BJ (cell line): ENCODE measurements around the gene ARL5C. TPM values are rescaled to one million over a fixed set of nuclear protein-coding genes. Genes with fewer than 3 reads are reported as not detected.

Experiments used
- CTCF ChIA-PET: fragments of 350-600 bp; formaldehyde crosslinking; extraction: SDS; loops from one replicate; lab custom pipeline; 2021; ENCODE audit warnings: antibody characterized with exemption, inconsistent platforms; lab: Yijun Ruan, JAX
- POLR2A ChIA-PET: fragments of 300-600 bp; sonication (Branson Sonifier 250); formaldehyde crosslinking; extraction: SDS; loops from one replicate; lab custom pipeline; 2021; ENCODE audit warnings: antibody characterized with exemption; lab: Charles Lee
- DNase-seq: peaks from one replicate; pipeline ENCODE4 v3.0.0-alpha.2; 2011; ENCODE audit warnings: low read depth
- H3K27me3 ChIP-seq: 2 replicates; pipeline ENCODE4 v1.6.0; 2011; ENCODE audit warnings: low read length; ENCODE audit not compliant: control insufficient read depth, insufficient read depth
- H3K36me3 ChIP-seq: 2 replicates; pipeline ENCODE4 v1.5.1; 2011; ENCODE audit warnings: low read length; ENCODE audit not compliant: control insufficient read depth, insufficient read depth
- H3K4me3 ChIP-seq: 2 replicates; pipeline ENCODE4 v1.5.1; 2011; ENCODE audit warnings: low read depth, mild to moderate bottlenecking, control low read depth, low read length
- polyA plus RNA-seq: library from polyadenylated mRNA; depleted of rRNA; stranded (reverse); fragments of >200 nt; gene quantifications from 2 replicates; pipeline ENCODE4 v1.2.3, GENCODE V29; 2011
- TF ChIP-seq, protein P1 (sequence below): IDR thresholded peaks from 2 replicates; pipeline ENCODE4 v1.5.1; 2011; ENCODE audit warnings: low read depth, mild to moderate bottlenecking, control low read depth, inconsistent platforms, low read length, moderate library complexity; ENCODE audit not compliant: insufficient read depth

ARL5C gene
- polyA plus RNA-seq, 1 experiment: not detected

DNA sequence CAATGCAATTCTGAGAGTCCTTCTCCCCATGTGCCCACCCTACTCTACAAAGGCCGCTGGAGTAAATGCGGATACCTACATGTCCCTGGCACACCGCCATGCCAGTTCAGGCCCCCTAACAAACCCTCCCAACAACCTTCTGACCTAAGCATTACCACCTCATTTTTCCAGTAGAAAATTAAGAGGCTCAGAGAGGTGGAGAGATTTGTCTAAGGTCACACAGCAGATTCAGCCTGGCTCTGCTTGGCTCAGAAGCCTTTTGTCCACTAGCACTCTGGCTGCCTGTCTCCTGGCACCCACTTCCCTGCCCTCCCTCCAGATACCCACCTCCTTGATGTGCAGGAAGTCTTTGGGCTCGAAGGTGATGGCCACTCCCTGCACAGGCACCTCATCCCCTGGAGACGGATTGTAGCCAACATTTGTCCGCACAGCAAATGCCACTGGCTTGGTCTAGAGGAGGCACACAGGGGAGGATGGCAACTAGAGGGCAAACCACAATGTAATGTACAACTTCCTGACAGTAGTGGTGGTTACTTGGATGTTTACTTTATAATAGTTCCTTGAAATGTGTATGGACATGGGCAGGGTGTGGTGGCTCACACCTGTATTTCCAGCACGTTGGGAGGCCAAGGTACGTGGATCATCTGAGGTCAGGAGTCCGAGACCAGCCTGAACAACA, 21.3 kb upstream of the ARL5C start:
- no peak for DNase-seq
- Histone ChIP-seq H3K36me3 (peaks cover 50% of the 10 kb centered on the region), H3K4me3 (no peak overlapping the region), H3K27me3 (no peaks in the 10 kb centered on the region)
- TF ChIP-seq, protein P1, sequence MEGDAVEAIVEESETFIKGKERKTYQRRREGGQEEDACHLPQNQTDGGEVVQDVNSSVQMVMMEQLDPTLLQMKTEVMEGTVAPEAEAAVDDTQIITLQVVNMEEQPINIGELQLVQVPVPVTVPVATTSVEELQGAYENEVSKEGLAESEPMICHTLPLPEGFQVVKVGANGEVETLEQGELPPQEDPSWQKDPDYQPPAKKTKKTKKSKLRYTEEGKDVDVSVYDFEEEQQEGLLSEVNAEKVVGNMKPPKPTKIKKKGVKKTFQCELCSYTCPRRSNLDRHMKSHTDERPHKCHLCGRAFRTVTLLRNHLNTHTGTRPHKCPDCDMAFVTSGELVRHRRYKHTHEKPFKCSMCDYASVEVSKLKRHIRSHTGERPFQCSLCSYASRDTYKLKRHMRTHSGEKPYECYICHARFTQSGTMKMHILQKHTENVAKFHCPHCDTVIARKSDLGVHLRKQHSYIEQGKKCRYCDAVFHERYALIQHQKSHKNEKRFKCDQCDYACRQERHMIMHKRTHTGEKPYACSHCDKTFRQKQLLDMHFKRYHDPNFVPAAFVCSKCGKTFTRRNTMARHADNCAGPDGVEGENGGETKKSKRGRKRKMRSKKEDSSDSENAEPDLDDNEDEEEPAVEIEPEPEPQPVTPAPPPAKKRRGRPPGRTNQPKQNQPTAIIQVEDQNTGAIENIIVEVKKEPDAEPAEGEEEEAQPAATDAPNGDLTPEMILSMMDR: no peak
- POLR2A ChIA-PET: interaction anchor here (0.7 kb wide), 1 partner anchor 186 kb away, joined by 5 read pairs; no protein-coding TSS in a partner anchor
- CTCF ChIA-PET: interaction anchor here (1.2 to 2.0 kb wide), 2 partner anchors 8 to 12 kb away, joined by 5 to 12 read pairs; no protein-coding TSS in a partner anchor

DNA sequence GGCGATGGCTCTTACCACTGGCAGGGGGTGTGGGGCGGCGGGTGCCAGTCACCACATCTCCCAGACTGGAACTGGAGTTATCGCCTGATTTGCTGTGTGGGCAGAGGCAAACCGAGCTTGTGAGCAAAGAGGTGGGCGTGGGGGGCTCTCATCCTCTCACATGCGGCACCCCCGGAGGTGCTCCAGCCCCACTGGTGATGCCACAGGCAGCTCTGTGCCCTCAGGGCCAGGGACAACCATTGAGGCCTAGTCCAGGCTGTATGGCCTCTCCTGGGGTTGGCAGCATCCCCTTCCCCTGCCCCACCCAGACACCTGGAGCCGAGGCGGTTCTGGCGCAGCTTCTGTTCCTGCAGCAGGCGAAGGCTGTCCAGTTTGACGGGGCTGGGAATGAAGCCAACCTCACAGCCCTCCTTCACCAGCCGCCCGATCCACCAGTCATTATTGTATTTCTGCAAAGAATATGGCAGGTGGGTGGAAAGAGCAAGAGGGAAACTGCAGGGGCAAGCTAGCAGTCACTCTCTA, 20.6 kb upstream of the ARL5C start:
- POLR2A ChIA-PET: interaction anchor here (0.5 kb wide), 1 partner anchor 13 kb away, joined by 4 read pairs; the partner anchor contains the start of gene RPL19
- H3K27me3 ChIP-seq: no peaks in the 10 kb centered on the region
- H3K36me3 ChIP-seq: peaks cover 44% of the 10 kb centered on the region
- DNase-seq: no peak
- TF ChIP-seq, protein P1: no peak
- CTCF ChIA-PET: interaction anchor here (1.2 to 2.0 kb wide), 2 partner anchors 9 to 11 kb away, joined by 5 to 12 read pairs; no protein-coding TSS in a partner anchor
- no peak overlapping the region for H3K4me3 ChIP-seq

DNA sequence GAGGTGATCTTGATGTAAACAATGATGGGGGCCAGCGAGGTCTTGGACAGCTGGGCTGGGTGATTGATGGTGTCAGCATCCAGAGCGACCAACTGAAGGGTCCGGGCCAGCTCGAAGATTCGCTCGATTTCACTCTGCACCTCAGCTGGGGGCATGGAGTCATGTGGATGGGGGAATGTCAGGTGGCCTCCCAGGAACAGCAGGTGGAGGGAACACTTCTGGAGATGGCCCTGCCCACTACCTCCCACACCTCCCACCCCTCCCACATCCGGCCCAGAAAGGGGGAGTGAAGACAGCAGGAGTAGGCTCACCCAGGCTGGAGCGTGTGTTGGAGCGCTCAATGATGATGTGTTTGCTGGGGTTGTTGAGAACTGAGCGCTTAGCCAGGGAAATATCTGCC, 17.8 kb upstream of the ARL5C start:
- no peaks in the 10 kb centered on the region for H3K27me3 ChIP-seq
- H3K36me3 ChIP-seq: peaks cover 41% of the 10 kb centered on the region
- no peak for DNase-seq
- H3K4me3 ChIP-seq: no peak overlapping the region
- ChIA-PET POLR2A (no interaction called here), CTCF (interaction anchor here (1.1 to 2.8 kb wide), 5 partner anchors 10 to 60 kb away, joined by 3 to 18 read pairs (median 4); no protein-coding TSS in a partner anchor)
- TF ChIP-seq, protein P1: no peak

DNA sequence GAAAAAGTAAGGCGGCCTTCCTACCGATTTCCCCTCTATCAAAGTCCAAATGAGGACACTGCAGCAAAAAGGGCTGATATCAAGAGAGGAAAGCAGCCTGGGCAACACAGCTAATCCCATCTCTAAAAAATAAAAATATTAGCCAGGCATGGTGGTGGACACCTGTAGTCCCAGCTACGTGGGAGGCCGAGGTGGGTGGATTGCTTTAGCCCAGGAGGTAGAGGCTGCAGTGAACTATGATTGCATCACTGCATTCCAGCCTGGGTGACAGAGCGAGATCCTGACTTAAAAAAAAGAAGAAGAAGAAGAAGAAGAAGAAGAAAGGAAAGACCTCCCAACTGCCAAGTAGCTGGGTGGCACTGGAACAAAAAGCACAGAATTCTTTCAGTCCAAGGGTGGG, 17.1 kb upstream of the ARL5C start:
- no peaks in the 10 kb centered on the region for H3K27me3 ChIP-seq
- TF ChIP-seq, protein P1: no peak
- ChIA-PET POLR2A (no interaction called here), CTCF (interaction anchor here (1.1 to 2.8 kb wide), 6 partner anchors 9 to 61 kb away, joined by 3 to 18 read pairs (median 4); no protein-coding TSS in a partner anchor)
- no peak overlapping the region for H3K4me3 ChIP-seq
- H3K36me3 ChIP-seq: peaks cover 41% of the 10 kb centered on the region
- no peak for DNase-seq

DNA sequence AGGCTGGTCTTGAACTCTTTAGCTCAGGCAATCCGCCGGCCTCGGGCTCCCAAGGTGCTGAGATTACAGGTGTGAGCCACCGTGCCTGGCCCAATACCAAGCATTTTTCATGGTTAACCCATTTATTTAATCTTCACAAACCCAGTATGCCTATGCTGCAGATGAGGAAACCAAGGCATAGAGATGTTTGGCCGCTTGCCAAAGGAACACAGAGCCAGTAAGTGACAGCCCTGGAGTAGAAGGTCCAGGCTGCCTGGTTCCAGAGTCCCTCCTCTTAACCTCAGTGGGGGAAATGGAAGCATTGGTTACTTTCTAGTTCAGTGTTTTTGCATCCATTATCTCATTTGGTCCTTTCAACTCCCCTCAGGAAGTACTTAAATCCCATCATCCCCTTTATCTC, 15.3 kb upstream of the ARL5C start:
- CTCF ChIA-PET: interaction anchor here (2.8 kb wide), 1 partner anchor 17 kb away, joined by 9 read pairs; no protein-coding TSS in a partner anchor
- H3K36me3 ChIP-seq: peaks cover 38% of the 10 kb centered on the region
- POLR2A ChIA-PET: no interaction called here
- H3K4me3 ChIP-seq: no peak overlapping the region
- no peaks in the 10 kb centered on the region for H3K27me3 ChIP-seq
- no peak for DNase-seq
- TF ChIP-seq, protein P1: no peak
